ENCODE data around the gene FNBP1L. TPM values are rescaled to one million over a fixed set of nuclear protein-coding genes. Genes with fewer than 3 reads are reported as not detected.

Gene FNBP1L
- 115 and 119 TPM in 2 replicates for total RNA-seq (2021)
- long read RNA-seq, full-length matches to known transcripts = 367 of 510 reads
- long read RNA-seq, partial matches to known transcripts = 90 of 510 reads
- long read RNA-seq, other reads (novel, unspliced or antisense) = 53 of 510 reads

DNA sequence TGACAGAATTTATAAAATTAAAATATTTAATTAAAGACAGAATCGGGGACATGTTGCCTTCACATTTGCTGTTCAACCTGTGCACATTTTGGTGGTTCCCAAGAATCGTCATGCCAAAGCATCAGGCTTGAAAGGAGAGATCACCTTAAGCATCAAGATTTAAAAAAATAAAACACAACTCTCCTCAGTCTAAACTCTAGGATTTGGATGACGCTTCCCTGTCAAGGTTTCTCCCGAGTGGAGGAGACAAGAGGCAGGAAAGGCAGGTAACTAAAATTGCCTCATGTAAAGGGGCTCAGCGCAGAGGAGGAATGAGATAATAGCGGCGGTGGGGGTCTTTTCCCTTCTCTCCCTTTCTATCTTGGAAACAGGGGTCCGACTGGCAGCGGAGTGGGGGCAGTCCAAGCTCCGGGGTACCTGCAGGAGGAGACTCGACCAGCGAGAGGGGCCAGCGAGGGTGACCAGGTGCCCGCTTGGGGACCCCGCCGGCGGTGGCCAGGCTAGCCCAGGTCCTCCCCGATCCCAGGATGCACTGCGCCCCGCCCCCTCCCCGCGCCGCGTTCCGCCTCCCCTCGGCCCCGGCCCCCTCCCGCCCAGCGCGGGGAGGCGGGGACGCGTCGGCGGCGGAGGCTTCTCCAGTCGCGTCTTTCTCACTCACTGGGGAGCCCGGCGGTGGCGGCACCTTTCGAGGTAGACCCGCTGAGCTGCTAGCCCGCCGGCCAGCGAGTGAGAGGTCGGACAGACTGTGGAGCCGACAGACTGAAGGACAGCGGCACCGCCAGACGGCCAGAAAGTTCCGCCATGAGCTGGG lies at the start of gene FNBP1L:
Gene FNBP1L (plus strand): TSS at position 638 of the 811 bp plus-strand sequence. CDS start 164 bp downstream, at position 802.
- no peaks in the 10 kb centered on the region for H3K27me3 Mint-ChIP-seq (ENCODE audit: low read depth)
- H2BK20ac ChIP-seq (ENCODE audit: low read depth, low read length, poor library complexity, severe bottlenecking) = no peak within 1 kb of the TSS
- H3K4me3 Mint-ChIP-seq = peak within 1 kb of the TSS; percentile 100
- H2BK5ac ChIP-seq (ENCODE audit: insufficient read length, low read length) = peak within 1 kb of the TSS; percentile 90
- peaks cover 3% of the 10 kb centered on the region for H3K79me1 ChIP-seq (ENCODE audit: insufficient read depth, low read depth, low read length, poor library complexity, severe bottlenecking)
- no peak within 1 kb of the TSS for H3T11ph ChIP-seq (ENCODE audit: low read length)
- no peak within 1 kb of the TSS for H3K23ac ChIP-seq (ENCODE audit: insufficient read length, low read depth, low read length)
- no peaks in the 10 kb centered on the region for H3K4me1 ChIP-seq (ENCODE audit: insufficient read depth, low read length)
- no peaks in the 10 kb centered on the region for H3K9me3 ChIP-seq (ENCODE audit: control insufficient read depth, low read depth, low read length)
- H4K5ac ChIP-seq (ENCODE audit: insufficient read length, low read depth, low read length) = peak within 1 kb of the TSS; percentile 53
- H3K9ac ChIP-seq (ENCODE audit: extremely low read depth, insufficient read length, low read length) = peak within 1 kb of the TSS; percentile 100
- DNase-seq = peak; percentile 89
- H4K8ac ChIP-seq (replicated peaks; ENCODE audit: insufficient read length, low read depth, low read length) = peak within 1 kb of the TSS; percentile 1
- peak within 1 kb of the TSS; percentile 75 for H3K27ac ChIP-seq (ENCODE audit: insufficient read length, low read depth, low read length)
- peaks cover 32% of the 10 kb centered on the region; the same call in 1 of the 2 replicates for H3K79me2 ChIP-seq (ENCODE audit: insufficient read depth, low read length)
- peak within 1 kb of the TSS; percentile 99 to 100 (median 100) for H3K27ac Mint-ChIP-seq
- H2BK12ac ChIP-seq (ENCODE audit: insufficient read length, low read depth, low read length) = no peak within 1 kb of the TSS
- TF ChIP-seq, protein P1, sequence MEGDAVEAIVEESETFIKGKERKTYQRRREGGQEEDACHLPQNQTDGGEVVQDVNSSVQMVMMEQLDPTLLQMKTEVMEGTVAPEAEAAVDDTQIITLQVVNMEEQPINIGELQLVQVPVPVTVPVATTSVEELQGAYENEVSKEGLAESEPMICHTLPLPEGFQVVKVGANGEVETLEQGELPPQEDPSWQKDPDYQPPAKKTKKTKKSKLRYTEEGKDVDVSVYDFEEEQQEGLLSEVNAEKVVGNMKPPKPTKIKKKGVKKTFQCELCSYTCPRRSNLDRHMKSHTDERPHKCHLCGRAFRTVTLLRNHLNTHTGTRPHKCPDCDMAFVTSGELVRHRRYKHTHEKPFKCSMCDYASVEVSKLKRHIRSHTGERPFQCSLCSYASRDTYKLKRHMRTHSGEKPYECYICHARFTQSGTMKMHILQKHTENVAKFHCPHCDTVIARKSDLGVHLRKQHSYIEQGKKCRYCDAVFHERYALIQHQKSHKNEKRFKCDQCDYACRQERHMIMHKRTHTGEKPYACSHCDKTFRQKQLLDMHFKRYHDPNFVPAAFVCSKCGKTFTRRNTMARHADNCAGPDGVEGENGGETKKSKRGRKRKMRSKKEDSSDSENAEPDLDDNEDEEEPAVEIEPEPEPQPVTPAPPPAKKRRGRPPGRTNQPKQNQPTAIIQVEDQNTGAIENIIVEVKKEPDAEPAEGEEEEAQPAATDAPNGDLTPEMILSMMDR (conservative IDR thresholded peaks at IDR 0.05) = no peak
- H3K23me2 ChIP-seq (ENCODE audit: insufficient read length, low read depth, low read length, poor library complexity, severe bottlenecking) = peaks cover 7% of the 10 kb centered on the region
- peak within 1 kb of the TSS; percentile 74 for H3K4me2 ChIP-seq (ENCODE audit: insufficient read depth, insufficient read length, low read length)
- H3K56ac ChIP-seq (ENCODE audit: insufficient read length, low read depth, low read length) = no peak within 1 kb of the TSS
- peaks cover 0 to 8% (median 7%) of the 10 kb centered on the region in 3 experiments; a peak in 4 of 7 replicates for H3K36me3 Mint-ChIP-seq (ENCODE audit: insufficient read depth in 1 of 3, low read depth in 3 of 3)
- H2BK120ac ChIP-seq (ENCODE audit: low read depth, low read length, poor library complexity, severe bottlenecking) = peak within 1 kb of the TSS; percentile 94
- H4K91ac ChIP-seq (ENCODE audit: insufficient read length, low read depth, low read length) = peak within 1 kb of the TSS; percentile 98
- H3K18ac ChIP-seq (ENCODE audit: insufficient read length, low read depth, low read length) = peak within 1 kb of the TSS; percentile 99
- no peak within 1 kb of the TSS for H2AFZ ChIP-seq (ENCODE audit: low read length)
- no peaks in the 10 kb centered on the region for H4K20me1 ChIP-seq (ENCODE audit: control insufficient read depth, insufficient read depth, insufficient read length)
- H3K4me1 Mint-ChIP-seq = peaks cover 34 to 42% of the 10 kb centered on the region in 2 experiments
- no peaks in the 10 kb centered on the region for H3K27me3 ChIP-seq (ENCODE audit: insufficient read depth, low read length)
- H2BK15ac ChIP-seq (ENCODE audit: low read depth, low read length) = no peak within 1 kb of the TSS
- no CpG with 5 or more reads among the region's 52 CpGs for WGBS (ENCODE audit: extremely low coverage, insufficient read length, low lambda C conversion rate)
- peak within 1 kb of the TSS; percentile 94 for H3K4ac ChIP-seq (ENCODE audit: low read depth, low read length)
- H3K14ac ChIP-seq (ENCODE audit: insufficient read depth, low read length) = peak within 1 kb of the TSS; percentile 100
- H3K9me3 Mint-ChIP-seq = no peaks in the 10 kb centered on the region; a peak in 1 of 5 replicates
- H2AK5ac ChIP-seq (ENCODE audit: insufficient read length, low read length) = no peak within 1 kb of the TSS
